GM21526 (cell line): ENCODE measurements around the gene PDP2.
"Not testable (repeated sequence)": the region's sequence is repeated elsewhere in the genome, so short reads cannot be mapped to it uniquely, and the experiment has no call there.

Experiments used
- ATAC-seq: cut with Tn5 transposase; IDR thresholded peaks from one replicate; pipeline ENCODE4 v1.9.1; 2021; ENCODE audit warnings: moderate library complexity; ENCODE audit not compliant: unreplicated experiment, low FRiP score

PDP2 gene

GRCh38 chr16:66932076-66932475 lies 51.8 kb downstream of the PDP2 start:
- no peak for ATAC-seq

GRCh38 chr16:66933776-66934137 lies 53.4 kb downstream of the PDP2 start:
- no peak for ATAC-seq

GRCh38 chr16:66934138-66934838 lies 54.0 kb downstream of the PDP2 start, which contains the start of gene CIAO2B:
CIAO2B (minus strand) TSS chr16:66934402; CDS start chr16:66934364, 38 bp downstream.
- peak; percentile 57 for ATAC-seq

- not testable (repeated sequence) for ATAC-seq
These were observed 54.6 kb downstream of the PDP2 start for GRCh38 chr16:66934839-66935313.

GRCh38 chr16:66935314-66936011 lies 55.1 kb downstream of the PDP2 start, which contains the start of gene CES2:
CES2 (plus strand) TSS chr16:66935516; CDS start chr16:66935636, 120 bp downstream.
- ATAC-seq, result no peak

- ATAC-seq, result no peak
These were observed 56.1 kb downstream of the PDP2 start for GRCh38 chr16:66936462-66936861.

- no peak for ATAC-seq
These were observed 56.7 kb downstream of the PDP2 start for GRCh38 chr16:66936889-66937554.

GRCh38 chr16:66937725-66938337 lies 57.5 kb downstream of the PDP2 start:
- no peak for ATAC-seq

GRCh38 chr16:66939366-66939765 lies 59.1 kb downstream of the PDP2 start:
- no peak for ATAC-seq

GRCh38 chr16:66940236-66940635 lies 59.9 kb downstream of the PDP2 start:
- no peak for ATAC-seq
